ENCODE data around the gene CD99L2.

DNA sequence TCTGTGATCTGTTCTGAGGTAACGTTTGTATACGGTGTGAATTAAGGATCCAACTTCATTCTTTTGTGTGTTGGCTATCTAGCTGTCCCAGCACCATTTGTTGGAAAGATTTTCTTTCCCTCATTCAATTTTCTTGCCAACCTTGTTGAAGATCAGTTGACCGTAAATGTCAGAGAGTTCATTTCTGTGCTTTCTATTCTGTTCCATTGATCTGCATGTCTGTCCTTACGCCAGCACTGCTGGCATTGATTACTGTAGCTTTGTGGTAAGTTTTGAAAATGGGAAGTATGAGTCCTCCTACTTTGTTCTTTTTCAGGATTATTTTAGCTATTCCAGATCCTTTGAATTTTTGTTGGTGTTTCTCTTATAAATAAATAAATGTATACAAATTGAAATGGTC lies 144.5 kb downstream of the CD99L2 start:
- TF ChIP-seq POLR2A (IDR thresholded peaks at IDR 0.05), result no peak
- TF ChIP-seq, protein P1, sequence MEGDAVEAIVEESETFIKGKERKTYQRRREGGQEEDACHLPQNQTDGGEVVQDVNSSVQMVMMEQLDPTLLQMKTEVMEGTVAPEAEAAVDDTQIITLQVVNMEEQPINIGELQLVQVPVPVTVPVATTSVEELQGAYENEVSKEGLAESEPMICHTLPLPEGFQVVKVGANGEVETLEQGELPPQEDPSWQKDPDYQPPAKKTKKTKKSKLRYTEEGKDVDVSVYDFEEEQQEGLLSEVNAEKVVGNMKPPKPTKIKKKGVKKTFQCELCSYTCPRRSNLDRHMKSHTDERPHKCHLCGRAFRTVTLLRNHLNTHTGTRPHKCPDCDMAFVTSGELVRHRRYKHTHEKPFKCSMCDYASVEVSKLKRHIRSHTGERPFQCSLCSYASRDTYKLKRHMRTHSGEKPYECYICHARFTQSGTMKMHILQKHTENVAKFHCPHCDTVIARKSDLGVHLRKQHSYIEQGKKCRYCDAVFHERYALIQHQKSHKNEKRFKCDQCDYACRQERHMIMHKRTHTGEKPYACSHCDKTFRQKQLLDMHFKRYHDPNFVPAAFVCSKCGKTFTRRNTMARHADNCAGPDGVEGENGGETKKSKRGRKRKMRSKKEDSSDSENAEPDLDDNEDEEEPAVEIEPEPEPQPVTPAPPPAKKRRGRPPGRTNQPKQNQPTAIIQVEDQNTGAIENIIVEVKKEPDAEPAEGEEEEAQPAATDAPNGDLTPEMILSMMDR (IDR thresholded peaks at IDR 0.05), result no peak
